ENCODE results near the gene MS4A15. TPM values are rescaled to one million over a fixed set of nuclear protein-coding genes. Genes with fewer than 3 reads are reported as not detected.

MS4A15 gene
- total RNA-seq, 2 donors from 2014 or later, result not detected

- no peaks in the 10 kb centered on the region for H3K36me3 Mint-ChIP-seq (ENCODE audit: low read depth)
- ATAC-seq (replicated peaks), result no peak
- peaks cover 4% of the 10 kb centered on the region for H3K27me3 Mint-ChIP-seq
- no peaks in the 10 kb centered on the region for H3K9me3 Mint-ChIP-seq
- no peak overlapping the region for H3K27ac Mint-ChIP-seq
- H3K4me1 Mint-ChIP-seq, result peaks cover 5% of the 10 kb centered on the region
- no peak overlapping the region for H3K4me3 Mint-ChIP-seq
These were observed 19.5 kb downstream of the MS4A15 start for GRCh38 chr11:60776167-60776566.

- H3K36me3 Mint-ChIP-seq (ENCODE audit: low read depth), result no peaks in the 10 kb centered on the region
- no peak for ATAC-seq (replicated peaks)
- H3K4me1 Mint-ChIP-seq, result peaks cover 5% of the 10 kb centered on the region
These were observed 20.4 kb downstream of the MS4A15 start for GRCh38 chr11:60777106-60777505.

GRCh38 chr11:60777572-60777971 is 20.9 kb downstream of the MS4A15 start:
- Mint-ChIP-seq H3K9me3 (no peaks in the 10 kb centered on the region), H3K4me1 (peaks cover 5% of the 10 kb centered on the region), H3K4me3 (no peak overlapping the region), H3K36me3 (ENCODE audit: low read depth) (no peaks in the 10 kb centered on the region), H3K27me3 (no peaks in the 10 kb centered on the region), H3K27ac (no peak overlapping the region)
- no peak for ATAC-seq (replicated peaks)

More at GRCh38 chr11:60777106-60777505, 20.4 kb downstream of the MS4A15 start:
- no peaks in the 10 kb centered on the region for H3K27me3 Mint-ChIP-seq
- H3K4me3 Mint-ChIP-seq, result no peak overlapping the region
- H3K9me3 Mint-ChIP-seq, result no peaks in the 10 kb centered on the region
- no peak overlapping the region for H3K27ac Mint-ChIP-seq

GRCh38 chr11:60780065-60780464 is 23.4 kb downstream of the MS4A15 start:
- Mint-ChIP-seq H3K27ac (no peak overlapping the region), H3K4me1 (peaks cover 5% of the 10 kb centered on the region), H3K4me3 (no peak overlapping the region), H3K9me3 (no peaks in the 10 kb centered on the region), H3K27me3 (no peaks in the 10 kb centered on the region), H3K36me3 (ENCODE audit: low read depth) (no peaks in the 10 kb centered on the region)
- no peak for ATAC-seq (replicated peaks)

- H3K27ac Mint-ChIP-seq, result no peak overlapping the region
- no peak for ATAC-seq (replicated peaks)
- no peaks in the 10 kb centered on the region for H3K36me3 Mint-ChIP-seq (ENCODE audit: low read depth)
- H3K4me1 Mint-ChIP-seq, result no peaks in the 10 kb centered on the region
- no peak overlapping the region for H3K4me3 Mint-ChIP-seq
- no peaks in the 10 kb centered on the region for H3K27me3 Mint-ChIP-seq
- no peaks in the 10 kb centered on the region for H3K9me3 Mint-ChIP-seq
These were observed 24.1 kb downstream of the MS4A15 start for GRCh38 chr11:60780774-60781173.

GRCh38 chr11:60781286-60781980 is 24.8 kb downstream of the MS4A15 start:
- no peaks in the 10 kb centered on the region for H3K36me3 Mint-ChIP-seq (ENCODE audit: low read depth)
- no peaks in the 10 kb centered on the region for H3K4me1 Mint-ChIP-seq
- ATAC-seq (replicated peaks), result no peak
- H3K27ac Mint-ChIP-seq, result no peak overlapping the region
- no peaks in the 10 kb centered on the region for H3K9me3 Mint-ChIP-seq
- H3K27me3 Mint-ChIP-seq, result no peaks in the 10 kb centered on the region
- no peak overlapping the region for H3K4me3 Mint-ChIP-seq

GRCh38 chr11:60781981-60782316 is 25.3 kb downstream of the MS4A15 start:
- Mint-ChIP-seq H3K9me3 (no peaks in the 10 kb centered on the region), H3K4me1 (no peaks in the 10 kb centered on the region), H3K27ac (no peak overlapping the region), H3K36me3 (ENCODE audit: low read depth) (no peaks in the 10 kb centered on the region), H3K27me3 (no peaks in the 10 kb centered on the region), H3K4me3 (no peak overlapping the region)
- no peak for ATAC-seq (replicated peaks)

- no peaks in the 10 kb centered on the region for H3K4me1 Mint-ChIP-seq
- no peak for ATAC-seq (replicated peaks)
- H3K9me3 Mint-ChIP-seq, result no peaks in the 10 kb centered on the region
- no peak overlapping the region for H3K27ac Mint-ChIP-seq
- H3K4me3 Mint-ChIP-seq, result no peak overlapping the region
- H3K36me3 Mint-ChIP-seq (ENCODE audit: low read depth), result no peaks in the 10 kb centered on the region
- H3K27me3 Mint-ChIP-seq, result no peaks in the 10 kb centered on the region
These were observed 25.9 kb downstream of the MS4A15 start for GRCh38 chr11:60782393-60783140.

- Mint-ChIP-seq H3K4me3 (no peak overlapping the region), H3K27ac (no peak overlapping the region), H3K36me3 (ENCODE audit: low read depth) (no peaks in the 10 kb centered on the region), H3K9me3 (no peaks in the 10 kb centered on the region), H3K4me1 (no peaks in the 10 kb centered on the region), H3K27me3 (no peaks in the 10 kb centered on the region)
- ATAC-seq (replicated peaks), result no peak
These were observed 26.4 kb downstream of the MS4A15 start for GRCh38 chr11:60783141-60783484.

- no peak overlapping the region for H3K4me3 Mint-ChIP-seq
- ATAC-seq (replicated peaks), result no peak
- no peaks in the 10 kb centered on the region for H3K4me1 Mint-ChIP-seq
- no peak overlapping the region for H3K27ac Mint-ChIP-seq
- H3K9me3 Mint-ChIP-seq, result no peaks in the 10 kb centered on the region
- H3K27me3 Mint-ChIP-seq, result no peaks in the 10 kb centered on the region
- no peaks in the 10 kb centered on the region for H3K36me3 Mint-ChIP-seq (ENCODE audit: low read depth)
These were observed 27.2 kb downstream of the MS4A15 start for GRCh38 chr11:60783911-60784310.

- H3K27me3 Mint-ChIP-seq, result no peaks in the 10 kb centered on the region
- no peak within 1 kb of the TSS for H3K27ac Mint-ChIP-seq
- no peak within 1 kb of the TSS for H3K4me3 Mint-ChIP-seq
- no peak for ATAC-seq (replicated peaks)
- no peaks in the 10 kb centered on the region for H3K9me3 Mint-ChIP-seq
- no peaks in the 10 kb centered on the region for H3K4me1 Mint-ChIP-seq
- no peaks in the 10 kb centered on the region for H3K36me3 Mint-ChIP-seq (ENCODE audit: low read depth)
These were observed 28.5 kb downstream of the MS4A15 start, which contains the start of gene MS4A10 for GRCh38 chr11:60785136-60785535. Gene MS4A10, plus strand, starts transcription at chr11:60785333. Its CDS starts 5,003 bp downstream, at chr11:60790336.

GRCh38 chr11:60785806-60786361 is 29.2 kb downstream of the MS4A15 start:
- H3K4me1 Mint-ChIP-seq, result no peaks in the 10 kb centered on the region
- no peak overlapping the region for H3K27ac Mint-ChIP-seq
- no peak for ATAC-seq (replicated peaks)
- no peaks in the 10 kb centered on the region for H3K27me3 Mint-ChIP-seq
- H3K36me3 Mint-ChIP-seq (ENCODE audit: low read depth), result no peaks in the 10 kb centered on the region
- H3K4me3 Mint-ChIP-seq, result no peak overlapping the region
- H3K9me3 Mint-ChIP-seq, result no peaks in the 10 kb centered on the region

- H3K9me3 Mint-ChIP-seq, result no peaks in the 10 kb centered on the region
- no peak overlapping the region for H3K27ac Mint-ChIP-seq
- ATAC-seq (replicated peaks), result no peak
- no peaks in the 10 kb centered on the region for H3K36me3 Mint-ChIP-seq (ENCODE audit: low read depth)
- H3K27me3 Mint-ChIP-seq, result no peaks in the 10 kb centered on the region
- H3K4me1 Mint-ChIP-seq, result no peaks in the 10 kb centered on the region
- no peak overlapping the region for H3K4me3 Mint-ChIP-seq
These were observed 30.3 kb downstream of the MS4A15 start for GRCh38 chr11:60786811-60787567.

- no peak overlapping the region for H3K27ac Mint-ChIP-seq
- H3K4me1 Mint-ChIP-seq, result no peaks in the 10 kb centered on the region
- H3K27me3 Mint-ChIP-seq, result no peaks in the 10 kb centered on the region
- ATAC-seq (replicated peaks), result no peak
- H3K4me3 Mint-ChIP-seq, result no peak overlapping the region
- no peaks in the 10 kb centered on the region for H3K9me3 Mint-ChIP-seq
- no peaks in the 10 kb centered on the region for H3K36me3 Mint-ChIP-seq (ENCODE audit: low read depth)
These were observed 31.9 kb downstream of the MS4A15 start for GRCh38 chr11:60788401-60789125.

Measured in activated T-helper 17 cell treated with anti-CD3 and anti-CD28 coated beads, Interleukin-2, amount 50 U/mL, for 72 hours (primary cell).